GM18909 (cell line): Measurements from ENCODE around the gene SNRPD3.

Experiments used
- ATAC-seq: cut with Tn5 transposase; IDR thresholded peaks from one replicate; pipeline ENCODE4 v1.9.1; 2021; ENCODE audit warnings: mild to moderate bottlenecking; ENCODE audit not compliant: unreplicated experiment, poor library complexity

Gene SNRPD3

GRCh38 chr22:24555165-24556039, at the start of gene SNRPD3:
SNRPD3 (plus strand) TSS chr22:24555999; CDS start chr22:24557675, 1,676 bp downstream.
- peak; percentile 78 for ATAC-seq

- ATAC-seq, result no peak
Observed at GRCh38 chr22:24506802-24507438, 48.9 kb upstream of the SNRPD3 start.

GRCh38 chr22:24507716-24508115, 48.1 kb upstream of the SNRPD3 start:
- ATAC-seq, result no peak

- no peak for ATAC-seq
Observed at GRCh38 chr22:24510637-24511625, 44.9 kb upstream of the SNRPD3 start.

- no peak for ATAC-seq
Observed at GRCh38 chr22:24512043-24512442, 43.8 kb upstream of the SNRPD3 start.

- ATAC-seq, result no peak
Observed at GRCh38 chr22:24513378-24514240, 42.2 kb upstream of the SNRPD3 start.

DNA sequence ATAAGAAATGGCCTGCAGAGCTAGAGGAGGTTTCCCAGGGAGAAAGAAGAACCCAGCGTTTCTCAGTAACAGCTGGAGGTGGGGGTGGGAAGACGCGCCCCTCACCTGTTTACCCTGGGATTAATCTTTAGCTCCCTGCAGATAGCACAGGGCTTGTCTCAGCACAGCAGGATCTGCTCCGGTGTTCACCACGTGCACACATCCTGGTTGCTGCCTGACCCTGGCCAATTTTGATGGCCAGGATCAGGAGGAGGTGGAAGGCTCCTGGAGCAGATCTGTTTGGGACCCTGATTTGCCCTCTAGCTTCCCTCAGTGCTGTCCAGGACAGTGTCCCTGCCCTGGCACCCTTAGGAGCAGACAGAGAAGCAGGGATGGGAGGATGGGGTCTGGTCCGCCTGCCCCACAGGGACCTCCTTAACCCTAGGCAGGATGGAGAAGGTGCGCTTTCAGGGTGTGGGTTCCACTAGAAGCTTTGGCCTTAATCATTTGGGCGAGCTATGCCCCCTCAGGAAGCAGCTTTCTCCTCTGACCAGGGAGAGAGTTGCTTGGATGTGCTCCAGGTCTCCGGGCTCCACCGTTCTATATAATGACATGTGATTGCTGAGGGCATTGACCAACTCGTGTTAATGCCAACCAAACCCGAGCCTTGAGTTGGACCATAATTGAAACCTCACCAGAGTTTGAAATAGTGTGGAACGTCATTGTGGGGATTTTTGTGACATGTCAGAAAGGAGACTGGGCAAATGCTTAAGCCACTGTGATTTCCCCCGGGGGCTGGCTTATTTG, 41.4 kb upstream of the SNRPD3 start:
- no peak for ATAC-seq

- no peak for ATAC-seq
Observed at GRCh38 chr22:24515027-24515338, 40.8 kb upstream of the SNRPD3 start.

- no peak for ATAC-seq
Observed at GRCh38 chr22:24516301-24516737, 39.5 kb upstream of the SNRPD3 start.

GRCh38 chr22:24517446-24517845, 38.4 kb upstream of the SNRPD3 start:
- no peak for ATAC-seq

DNA sequence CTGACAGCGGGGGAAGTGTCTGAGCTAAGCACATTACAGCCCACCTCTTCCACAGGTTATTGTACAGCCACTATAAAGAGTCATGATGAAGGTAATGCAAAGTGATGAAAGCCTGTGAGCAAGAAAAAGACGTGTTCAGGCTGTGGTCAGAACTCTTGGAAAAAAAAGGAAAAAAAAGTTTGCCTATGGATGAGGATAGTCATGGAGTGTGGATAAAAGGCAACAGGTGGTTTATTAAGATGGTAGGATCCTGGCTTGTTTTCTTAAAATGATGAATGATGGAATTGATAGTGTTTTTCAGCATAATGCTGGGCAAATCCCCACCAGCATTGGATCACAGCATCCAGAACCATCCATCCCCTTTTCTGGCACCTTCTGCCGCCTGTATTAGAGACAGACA, 37.6 kb upstream of the SNRPD3 start:
- no peak for ATAC-seq

DNA sequence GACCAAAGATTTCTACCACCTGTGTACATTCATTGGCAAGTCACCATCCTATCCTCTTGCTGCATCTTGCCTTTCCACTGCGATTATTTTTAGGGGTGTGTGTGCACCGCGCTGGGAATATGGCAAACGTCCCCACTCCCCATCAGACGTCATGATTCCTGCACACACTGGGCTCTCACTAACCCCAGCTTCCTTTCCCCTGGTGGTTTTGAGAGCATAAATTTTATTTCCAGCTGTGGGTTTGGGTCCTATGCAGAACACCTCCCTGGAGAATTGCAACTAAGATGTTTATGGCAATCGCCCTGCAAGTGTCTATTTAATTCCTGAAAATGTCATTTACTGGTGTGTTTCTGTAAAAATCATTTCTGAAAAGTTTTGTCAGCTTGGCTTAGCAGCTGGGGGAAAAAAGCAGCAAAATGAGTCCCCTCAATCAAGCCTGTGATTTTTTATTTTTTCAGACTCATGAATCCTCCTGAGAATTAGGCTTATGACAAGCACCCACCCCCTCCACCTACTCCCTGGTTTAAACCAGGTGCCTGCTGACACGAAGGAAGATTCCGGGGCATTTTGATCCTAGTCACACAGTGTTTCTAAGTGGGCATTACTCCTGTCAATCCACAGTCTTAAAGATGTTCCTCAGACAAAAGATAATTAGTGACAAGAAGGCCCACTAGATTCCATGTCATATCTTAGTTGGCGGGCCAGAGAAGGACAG, 36.9 kb upstream of the SNRPD3 start:
- no peak for ATAC-seq

- no peak for ATAC-seq
Observed at GRCh38 chr22:24519496-24519895, 36.3 kb upstream of the SNRPD3 start.

DNA sequence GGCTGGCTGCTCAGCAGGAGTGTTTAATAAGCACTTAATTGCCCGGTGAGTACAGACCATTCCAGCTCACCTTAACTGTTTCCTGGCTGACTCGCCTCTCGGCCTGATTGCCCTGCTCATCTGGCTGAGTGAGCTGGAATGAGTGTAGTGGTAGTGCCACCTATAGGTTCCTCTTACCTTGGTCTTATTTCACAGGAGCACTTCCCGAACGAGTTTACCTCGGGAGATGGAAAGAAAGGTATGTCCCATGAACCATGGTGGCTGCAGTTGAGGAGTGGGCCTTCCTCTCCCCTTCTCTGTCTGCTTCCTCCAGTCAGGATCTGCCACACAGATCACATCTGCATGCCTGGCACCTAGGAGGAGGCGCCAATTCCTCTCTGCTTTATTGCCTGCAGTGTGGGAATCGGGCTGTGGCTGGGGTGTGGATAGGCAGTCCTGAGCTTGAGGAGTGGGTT, 34.0 kb upstream of the SNRPD3 start:
- no peak for ATAC-seq

DNA sequence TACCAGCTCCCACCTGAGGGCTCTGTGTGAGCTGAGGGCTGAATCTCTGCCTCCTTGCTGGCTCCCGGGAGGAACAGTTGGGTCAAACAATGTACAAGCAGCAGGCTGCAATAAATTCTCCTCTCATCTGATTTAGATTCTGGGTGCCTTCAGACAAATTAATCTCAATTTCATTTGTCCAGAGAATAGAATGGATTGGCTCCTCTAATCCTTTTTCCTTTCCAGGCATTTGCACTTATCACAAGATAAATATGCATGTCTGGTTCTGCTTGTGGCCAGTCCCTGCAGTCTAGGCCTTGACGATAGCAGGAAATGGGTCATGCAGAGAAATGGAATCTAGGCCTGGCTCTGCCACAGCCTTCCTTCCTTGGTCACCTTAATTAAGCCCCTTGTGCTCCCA, 31.9 kb upstream of the SNRPD3 start:
- ATAC-seq, result no peak

GRCh38 chr22:24525416-24526037, 30.3 kb upstream of the SNRPD3 start:
- peak; percentile 59 for ATAC-seq

GRCh38 chr22:24526191-24526590, 29.6 kb upstream of the SNRPD3 start:
- ATAC-seq, result no peak

- no peak for ATAC-seq
Observed at GRCh38 chr22:24529898-24530297, 25.9 kb upstream of the SNRPD3 start.
